KOPT-K1 (cell line): ENCODE data around the gene FAM234A.
"Not testable (repeated sequence)": the region's sequence is repeated elsewhere in the genome, so short reads cannot be mapped to it uniquely, and the experiment has no call there.

Source experiments
- H3K27ac ChIP-seq: fragments of 200-600 bp; sonication (generic); 2 replicates; pipeline ENCODE4 v1.5.1; 2016; ENCODE audit warnings: antibody characterized with exemption, mild to moderate bottlenecking, low read depth, low read length; ENCODE audit not compliant: poor library complexity, severe bottlenecking
- H3K36me3 ChIP-seq: fragments of 200-600 bp; sonication (generic); 2 replicates; pipeline ENCODE4 v1.5.1; 2017; ENCODE audit warnings: antibody characterized with exemption, mild to moderate bottlenecking, low read length, moderate library complexity; ENCODE audit not compliant: insufficient read depth
- H3K9me3 ChIP-seq: fragments of 200-600 bp; sonication (generic); 2 replicates; pipeline ENCODE4 v1.5.1; 2017; ENCODE audit warnings: antibody characterized with exemption, low read length, mild to moderate bottlenecking; ENCODE audit not compliant: insufficient read depth, poor library complexity, severe bottlenecking

Gene FAM234A

DNA sequence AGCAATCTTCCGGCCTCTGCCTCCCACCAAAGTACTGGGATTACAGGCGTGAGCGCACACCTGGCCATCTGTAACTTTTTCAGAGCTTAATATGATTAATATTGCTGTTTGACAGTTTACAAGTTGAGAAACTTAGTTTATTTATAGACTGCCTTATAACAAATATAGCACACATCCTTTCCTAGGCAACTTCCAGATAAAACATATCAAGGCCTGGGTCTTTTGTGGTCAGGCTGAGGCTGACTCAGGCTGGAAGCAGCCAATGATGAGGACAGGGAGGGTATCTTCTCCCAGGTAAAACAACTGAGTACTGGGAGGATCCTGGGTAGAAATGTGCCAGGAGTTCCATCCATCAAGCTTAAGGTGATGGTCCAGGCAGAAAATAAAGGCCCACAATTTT lies 21.6 kb upstream of the FAM234A start:
- no peaks in the 10 kb centered on the region for H3K9me3 ChIP-seq
- H3K27ac ChIP-seq, result no peak overlapping the region
- peaks cover 99% of the 10 kb centered on the region for H3K36me3 ChIP-seq

DNA sequence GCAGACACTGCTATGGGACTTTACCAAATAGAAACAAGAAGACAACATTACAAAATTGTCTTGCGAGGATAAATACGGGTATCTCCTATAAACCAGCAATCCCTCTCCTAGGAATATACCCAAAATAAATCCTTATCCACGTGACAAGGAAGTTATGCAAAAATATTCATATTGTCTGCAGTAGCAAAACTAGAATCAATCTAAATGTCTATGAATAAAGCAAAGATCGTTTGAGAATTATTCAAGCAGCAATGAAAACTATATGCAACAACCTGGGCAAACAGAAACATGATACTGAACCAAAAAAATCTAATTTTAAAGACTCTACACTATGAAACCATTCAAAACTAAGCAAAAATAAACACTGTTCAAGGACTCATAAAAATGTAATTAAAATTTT lies 14.6 kb upstream of the FAM234A start:
- Histone ChIP-seq H3K9me3 (no peaks in the 10 kb centered on the region), H3K27ac (no peak overlapping the region), H3K36me3 (peaks cover 97% of the 10 kb centered on the region)

DNA sequence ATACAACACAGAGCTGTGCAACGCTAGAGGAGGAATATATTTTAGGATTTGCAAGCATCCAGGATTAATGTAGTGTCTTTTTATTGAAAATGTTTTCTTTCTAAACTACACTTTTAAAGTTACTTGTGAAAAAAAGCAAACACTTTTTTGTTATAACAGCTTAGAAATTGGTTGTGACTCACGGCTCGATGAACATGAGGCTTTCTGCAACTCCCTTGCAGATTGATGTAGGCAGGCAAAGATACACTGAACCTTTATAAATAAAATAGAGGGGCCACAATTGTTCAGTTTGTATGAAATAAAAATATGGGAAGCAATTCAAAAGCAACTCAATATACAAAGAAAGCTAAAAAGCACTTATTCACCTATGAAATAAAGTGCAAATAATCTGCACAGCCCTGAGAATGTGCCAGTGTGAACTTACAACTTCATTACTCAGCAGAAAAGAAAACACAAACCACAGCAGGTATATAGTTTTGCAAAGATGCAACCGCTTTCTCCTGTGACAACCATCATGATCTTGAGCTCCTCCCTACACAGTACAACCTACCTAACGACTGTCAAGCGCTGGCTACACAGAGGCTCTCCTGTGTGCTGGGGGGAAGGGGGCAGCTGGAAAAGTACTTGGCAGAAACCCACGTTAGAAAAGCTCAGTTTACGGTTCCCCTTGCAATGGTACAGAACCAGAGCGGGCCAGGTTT lies 6.3 kb upstream of the FAM234A start:
- peak overlapping the region; percentile 89 for H3K27ac ChIP-seq
- peaks cover 49% of the 10 kb centered on the region for H3K36me3 ChIP-seq

DNA sequence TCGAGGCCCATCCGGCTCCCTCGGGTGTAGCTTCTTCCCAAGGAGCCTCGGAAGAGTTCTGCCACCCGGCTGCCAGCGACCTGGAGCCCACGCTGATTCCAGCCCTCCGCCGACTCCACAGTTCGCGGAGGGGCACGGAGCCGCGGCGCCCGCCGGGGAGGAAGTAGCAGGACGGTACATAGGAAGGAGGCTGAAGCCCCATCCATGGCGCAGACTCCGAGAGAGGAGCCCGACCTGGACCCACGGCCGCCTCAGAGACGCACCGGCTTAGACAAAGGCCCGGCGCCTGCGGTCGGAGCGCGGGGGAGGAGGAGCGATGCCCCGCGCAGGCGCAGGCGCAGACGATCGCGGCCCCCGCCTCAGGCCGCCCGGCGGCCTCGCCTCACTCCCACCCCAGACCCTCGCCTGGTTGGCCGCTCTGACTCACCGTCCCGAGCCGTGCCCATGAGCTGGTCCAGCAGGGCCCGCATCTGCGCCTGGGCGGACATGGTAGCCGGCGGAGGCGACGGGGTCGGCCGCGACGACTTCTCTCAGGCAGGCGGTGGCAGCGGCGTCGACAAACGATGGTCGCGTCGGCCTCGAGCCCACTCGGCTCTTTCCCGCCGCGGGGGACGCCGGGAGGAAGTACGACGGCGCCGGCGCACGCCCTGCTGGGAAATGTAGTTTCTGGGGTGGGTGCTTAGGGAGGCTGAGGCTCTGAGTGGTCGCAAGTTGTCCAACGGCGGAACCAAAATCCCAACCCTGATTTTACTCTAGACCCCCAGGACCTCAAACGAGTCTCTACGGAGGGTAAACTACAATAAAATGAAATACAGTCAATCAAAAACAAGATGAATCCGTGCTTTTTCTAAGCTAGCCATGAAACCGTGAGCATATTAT lies 5.5 kb upstream of the FAM234A start, which contains the start of gene LUC7L:
Gene LUC7L (minus strand): TSS at position 598 of the 879 bp plus-strand sequence. CDS start 110 bp downstream, at position 488.
- Histone ChIP-seq H3K9me3 (no peaks in the 10 kb centered on the region), H3K27ac (peak within 1 kb of the TSS; percentile 89), H3K36me3 (peaks cover 41% of the 10 kb centered on the region)

More for the DNA sequence above, 6.3 kb upstream of the FAM234A start:
- no peaks in the 10 kb centered on the region for H3K9me3 ChIP-seq

DNA sequence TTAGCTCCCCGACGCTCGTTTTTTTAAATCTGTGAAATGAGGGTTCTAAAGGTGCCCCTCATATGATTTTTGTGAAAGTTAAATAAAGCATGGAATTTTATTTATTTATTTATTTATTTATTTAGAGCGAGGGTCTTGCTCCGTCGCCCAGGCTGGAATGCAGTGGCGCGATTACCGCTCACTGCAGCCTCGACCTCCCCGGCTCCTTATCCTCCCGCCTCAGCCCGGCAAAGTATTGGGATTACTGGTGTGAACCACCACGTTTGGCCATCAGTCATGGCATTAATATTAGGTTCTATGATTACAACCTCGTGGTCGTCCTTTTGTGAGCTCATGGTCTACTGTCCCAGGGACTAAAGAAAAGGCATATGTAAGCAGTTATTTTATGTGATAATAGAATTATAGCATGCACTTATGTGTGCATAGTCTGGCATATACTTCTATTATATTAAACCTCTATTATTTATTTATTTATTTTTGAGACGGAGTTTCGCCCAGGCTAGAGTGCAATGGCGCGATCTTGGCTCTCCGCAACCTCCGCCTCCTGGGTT lies 4.8 kb upstream of the FAM234A start:
- H3K9me3 ChIP-seq, result no peaks in the 10 kb centered on the region
- H3K27ac ChIP-seq, result peak overlapping the region; percentile 89
- H3K36me3 ChIP-seq, result peaks cover 34% of the 10 kb centered on the region

DNA sequence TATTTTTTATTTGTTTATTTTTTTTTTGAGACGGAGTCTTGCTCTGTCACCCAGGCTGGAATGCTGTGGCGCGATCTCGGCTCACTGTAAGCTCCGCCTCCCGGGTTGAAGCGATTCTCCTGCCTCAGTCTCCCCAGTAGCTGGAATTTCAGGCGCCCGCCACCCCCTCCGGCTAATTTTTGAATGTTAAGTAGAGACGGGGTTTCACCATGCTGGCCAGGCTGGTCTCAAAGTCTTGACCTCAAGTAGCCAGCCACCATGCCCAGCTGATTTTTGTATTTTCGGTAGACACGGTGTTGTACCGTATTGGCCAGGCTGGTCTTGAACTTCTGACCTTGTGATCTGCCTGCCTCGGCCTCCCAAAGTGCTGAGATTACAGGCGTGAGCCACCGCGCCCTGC lies 4.3 kb upstream of the FAM234A start:
- H3K36me3 ChIP-seq, result peaks cover 28% of the 10 kb centered on the region
- not testable (repeated sequence) for H3K27ac ChIP-seq, H3K9me3 ChIP-seq

DNA sequence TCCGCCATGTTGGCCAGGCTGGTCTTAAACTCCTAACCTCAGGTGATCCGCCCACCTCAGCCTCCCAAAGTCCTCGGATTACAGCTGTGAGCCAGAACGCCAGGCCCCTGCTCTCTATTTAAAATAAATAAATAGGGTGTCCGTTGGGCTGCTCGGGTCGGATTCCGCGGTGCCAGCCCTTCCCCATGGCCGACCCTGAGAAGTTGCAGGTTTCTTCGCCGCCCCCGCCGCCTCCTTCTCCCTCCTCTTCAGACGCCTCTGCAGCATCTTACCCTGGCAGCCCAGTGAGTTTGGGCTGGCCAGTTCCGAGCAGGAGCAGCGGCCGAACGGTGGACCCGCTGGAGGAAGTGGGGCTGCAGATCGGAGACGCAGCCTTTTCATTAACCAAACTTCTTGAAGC lies 3.7 kb upstream of the FAM234A start:
- H3K27ac ChIP-seq, result no peak overlapping the region

DNA sequence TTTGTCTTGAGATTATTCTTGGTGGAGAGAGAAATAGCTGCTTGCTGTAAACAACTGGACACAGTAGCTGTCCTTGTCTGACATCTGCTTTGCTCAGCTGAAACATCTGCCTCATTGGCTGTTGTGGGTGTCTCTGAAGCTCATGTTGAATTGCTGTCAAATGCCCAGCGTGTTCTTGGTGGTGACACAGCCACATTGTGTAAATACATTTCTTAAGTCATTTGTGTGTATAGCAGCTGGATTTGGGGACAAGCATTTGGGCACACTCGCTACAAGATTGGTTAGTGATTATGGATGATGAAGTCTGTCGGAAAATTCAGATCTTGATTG lies 5.3 kb downstream of the FAM234A start:
- Histone ChIP-seq H3K9me3 (no peaks in the 10 kb centered on the region), H3K27ac (no peak overlapping the region), H3K36me3 (no peaks in the 10 kb centered on the region)

More for the DNA sequence above, 3.7 kb upstream of the FAM234A start:
- Histone ChIP-seq H3K36me3 (peaks cover 22% of the 10 kb centered on the region), H3K9me3 (no peaks in the 10 kb centered on the region)

DNA sequence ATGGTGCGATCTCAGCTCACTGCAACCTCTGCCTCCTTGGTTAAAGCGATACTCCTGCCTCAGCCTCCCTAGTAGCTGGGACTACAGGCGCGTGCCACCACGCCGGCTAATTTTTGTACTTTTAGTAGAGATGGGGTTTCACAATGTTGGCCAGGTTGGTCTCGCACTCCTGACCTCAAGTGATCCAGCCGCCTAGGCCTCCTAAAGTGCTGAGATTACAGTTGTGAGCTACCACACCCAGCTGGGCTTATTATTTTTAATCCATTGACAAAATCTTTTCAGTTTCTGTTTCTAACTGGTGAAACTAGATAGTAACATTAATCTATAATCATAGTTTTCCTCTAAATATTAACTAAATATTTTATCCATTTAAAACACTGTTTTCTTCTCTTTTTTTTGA lies 5.9 kb downstream of the FAM234A start:
- Histone ChIP-seq H3K36me3 (no peaks in the 10 kb centered on the region), H3K27ac (no peak overlapping the region), H3K9me3 (no peaks in the 10 kb centered on the region)

DNA sequence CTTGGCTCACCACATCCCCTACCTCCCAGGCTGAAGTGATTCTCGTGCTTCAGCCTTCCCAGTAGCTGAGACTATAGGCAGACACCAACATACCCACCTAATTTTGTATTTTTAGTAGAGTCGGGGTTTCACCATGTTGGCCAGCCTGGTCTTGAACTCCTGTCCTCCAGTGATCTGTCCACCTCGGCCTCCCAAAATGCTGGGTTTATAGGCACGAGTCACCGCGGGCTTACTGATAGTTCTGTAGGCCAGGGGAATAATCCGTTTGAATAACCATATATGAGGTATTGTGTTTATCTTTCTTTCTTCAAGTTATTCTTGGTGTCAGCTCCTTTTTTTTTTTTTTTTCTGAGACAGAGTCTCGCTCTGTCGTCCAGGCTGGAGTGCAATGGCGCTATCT lies 7.7 kb downstream of the FAM234A start:
- H3K36me3 ChIP-seq, result no peaks in the 10 kb centered on the region
- H3K9me3 ChIP-seq, result no peaks in the 10 kb centered on the region
- no peak overlapping the region for H3K27ac ChIP-seq

DNA sequence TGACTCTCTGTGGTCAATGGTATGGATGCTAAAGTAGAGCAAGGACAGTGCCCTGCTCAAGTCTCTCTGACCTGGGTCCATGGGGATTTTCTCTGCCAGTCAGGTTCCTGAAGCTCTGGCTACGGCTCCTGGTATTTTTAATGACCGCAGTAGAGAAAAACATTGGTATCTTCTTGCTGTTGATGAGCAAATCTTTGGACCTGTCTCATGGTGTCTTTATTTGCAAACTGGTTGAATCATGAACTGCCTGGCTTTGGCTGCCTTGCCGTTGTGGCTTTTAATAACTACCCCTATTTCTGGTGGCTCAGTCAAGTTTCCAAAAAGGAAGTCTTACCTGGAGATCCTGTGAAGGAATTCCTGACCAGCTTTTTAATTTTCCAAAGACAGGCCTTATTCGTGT lies 8.7 kb downstream of the FAM234A start:
- Histone ChIP-seq H3K27ac (no peak overlapping the region), H3K9me3 (no peaks in the 10 kb centered on the region), H3K36me3 (no peaks in the 10 kb centered on the region)

DNA sequence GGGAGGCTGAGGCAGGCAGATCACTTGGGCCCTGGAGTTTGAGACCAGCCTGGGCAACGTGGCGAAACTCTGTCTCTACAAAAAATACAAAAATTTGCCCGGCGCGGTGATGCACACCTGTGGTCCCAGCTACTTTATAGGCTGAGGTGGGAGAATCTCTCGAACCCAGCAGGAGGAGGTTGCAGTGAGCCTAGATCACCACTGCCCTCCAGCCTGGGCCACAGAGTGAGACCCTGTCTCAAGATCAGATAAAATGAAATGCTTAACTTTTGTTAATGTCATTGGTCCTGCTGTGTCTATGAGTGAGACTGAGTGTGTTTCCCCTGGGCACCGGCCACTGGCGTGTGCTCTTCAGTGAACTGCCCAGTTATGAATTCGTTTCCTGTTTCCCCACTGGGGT lies 10.5 kb downstream of the FAM234A start:
- H3K27ac ChIP-seq, result no peak overlapping the region
- H3K36me3 ChIP-seq, result no peaks in the 10 kb centered on the region
- no peaks in the 10 kb centered on the region for H3K9me3 ChIP-seq

DNA sequence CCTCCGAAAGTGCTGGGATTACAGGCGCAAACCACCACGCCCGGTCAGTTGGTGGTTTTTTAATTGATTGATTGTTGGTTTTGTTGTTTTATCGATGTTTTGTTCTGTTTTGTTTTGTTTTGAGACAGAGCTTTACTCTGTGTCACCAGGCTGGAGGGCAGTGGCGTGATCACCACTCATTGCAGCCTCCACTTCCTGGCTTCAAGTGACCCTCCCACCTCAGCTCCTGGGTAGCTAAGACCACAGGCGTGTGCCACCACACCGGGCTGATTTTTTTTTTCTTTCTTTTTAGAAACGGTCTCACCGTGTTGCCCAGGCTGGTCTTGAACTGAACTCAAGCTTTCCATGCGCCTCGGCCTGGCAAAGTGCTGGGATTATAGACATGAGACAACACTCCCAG lies 12.4 kb downstream of the FAM234A start:
- H3K9me3 ChIP-seq, result no peaks in the 10 kb centered on the region
- H3K36me3 ChIP-seq, result no peaks in the 10 kb centered on the region
- H3K27ac ChIP-seq, result no peak overlapping the region

DNA sequence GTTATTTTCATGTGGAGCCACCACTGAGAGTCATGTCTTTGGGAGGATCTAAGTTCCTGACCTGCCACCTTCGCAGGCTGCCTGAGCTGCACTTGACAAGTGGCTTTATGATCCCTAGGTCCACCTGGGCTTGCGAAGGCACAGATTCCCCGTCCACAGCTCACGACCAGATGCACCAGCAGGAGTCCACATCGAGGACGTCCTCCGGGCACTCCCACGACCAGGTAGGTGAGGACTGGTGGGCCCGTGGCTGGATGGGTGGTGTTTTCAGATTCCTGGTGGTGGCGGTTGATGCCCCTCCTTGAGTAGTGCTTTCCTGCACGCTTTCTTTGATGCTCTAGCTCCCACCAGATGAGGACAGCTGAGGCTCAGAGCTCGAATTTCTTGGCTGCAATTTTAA lies 14.8 kb downstream of the FAM234A start:
- no peaks in the 10 kb centered on the region for H3K9me3 ChIP-seq
- H3K27ac ChIP-seq, result no peak overlapping the region
- H3K36me3 ChIP-seq, result peaks cover 11% of the 10 kb centered on the region; the same call in 1 of the 2 replicates
